Measurements from ENCODE around the gene TRDN.
"Not testable (repeated sequence)": the region's sequence is repeated elsewhere in the genome, so short reads cannot be mapped to it uniquely, and the experiment has no call there.

The TRDN gene

DNA sequence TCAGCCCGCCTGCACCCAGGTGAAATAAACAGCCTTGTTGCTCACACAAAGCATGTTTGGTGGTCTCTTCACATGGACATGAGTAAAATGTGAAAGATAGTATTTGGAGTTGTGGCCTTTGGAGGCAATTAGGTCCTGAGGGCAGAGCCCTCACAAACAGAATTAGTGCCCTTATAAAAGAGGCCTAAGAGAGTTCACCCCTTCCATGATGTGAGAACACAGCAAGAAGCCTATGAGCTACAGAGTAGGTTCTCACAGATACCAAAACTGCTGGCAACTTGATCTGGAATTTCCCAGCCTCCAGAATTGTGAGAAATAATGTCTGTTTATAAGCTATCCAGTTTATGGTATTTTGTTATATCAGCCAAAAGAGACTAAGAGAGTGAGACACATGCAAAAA is 74.5 kb downstream of the TRDN start:
- DNase-seq (ENCODE audit: low read depth), result no peak

DNA sequence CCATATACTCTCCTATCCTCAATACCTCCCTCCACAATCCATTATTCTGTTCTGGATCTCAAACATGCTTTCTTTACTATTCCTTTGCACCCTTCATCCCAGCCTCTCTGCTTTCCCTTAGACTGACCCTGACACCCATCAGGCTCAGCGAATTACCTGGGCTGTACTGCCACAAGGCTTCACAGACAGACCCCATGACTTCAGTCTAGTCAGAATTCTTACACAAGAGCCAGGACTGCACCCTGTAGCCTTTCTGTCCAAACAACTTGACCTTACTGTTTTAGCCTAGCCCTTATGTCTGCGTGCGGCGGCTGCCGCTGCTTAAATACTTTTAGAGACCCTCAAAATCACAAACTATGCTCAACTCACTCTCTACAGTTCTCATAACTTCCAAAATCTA is 76.9 kb downstream of the TRDN start:
- DNase-seq (ENCODE audit: low read depth), result not testable (repeated sequence)

GRCh38 chr6:123557474-123557873 is 79.3 kb downstream of the TRDN start:
- DNase-seq (ENCODE audit: low read depth), result not testable (repeated sequence)

- DNase-seq (ENCODE audit: low read depth), result no peak
Observed at GRCh38 chr6:123551939-123552707, 84.6 kb downstream of the TRDN start.

DNA sequence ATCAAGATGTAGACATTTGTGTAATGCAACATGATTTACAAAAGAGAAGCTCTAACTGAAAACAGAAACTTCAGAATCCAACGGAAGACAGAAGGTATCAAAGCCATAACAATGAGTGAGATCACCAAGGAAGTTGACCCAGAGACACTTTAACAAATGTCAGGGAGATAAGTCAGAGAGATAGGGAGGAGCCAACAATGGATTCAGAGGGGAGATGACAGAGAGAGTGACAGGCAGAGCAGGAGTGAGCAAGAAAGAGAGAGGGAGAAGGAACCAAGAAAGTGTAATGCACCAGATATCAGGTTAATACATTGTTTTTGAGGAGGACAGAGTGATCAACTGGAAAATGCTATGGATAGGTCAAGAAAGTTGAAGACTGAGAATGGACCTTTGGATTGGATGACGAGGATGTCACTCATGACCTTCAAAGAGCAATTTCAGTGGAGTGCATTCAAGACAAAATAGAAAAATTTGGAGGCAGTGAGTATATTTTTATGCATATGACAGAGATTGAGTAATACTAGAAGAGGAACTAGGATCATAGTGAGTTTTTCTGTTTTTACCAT is 86.6 kb downstream of the TRDN start:
- no peak for DNase-seq (ENCODE audit: low read depth)

GRCh38 chr6:123549476-123549875 is 87.3 kb downstream of the TRDN start:
- DNase-seq (ENCODE audit: low read depth), result no peak

DNA sequence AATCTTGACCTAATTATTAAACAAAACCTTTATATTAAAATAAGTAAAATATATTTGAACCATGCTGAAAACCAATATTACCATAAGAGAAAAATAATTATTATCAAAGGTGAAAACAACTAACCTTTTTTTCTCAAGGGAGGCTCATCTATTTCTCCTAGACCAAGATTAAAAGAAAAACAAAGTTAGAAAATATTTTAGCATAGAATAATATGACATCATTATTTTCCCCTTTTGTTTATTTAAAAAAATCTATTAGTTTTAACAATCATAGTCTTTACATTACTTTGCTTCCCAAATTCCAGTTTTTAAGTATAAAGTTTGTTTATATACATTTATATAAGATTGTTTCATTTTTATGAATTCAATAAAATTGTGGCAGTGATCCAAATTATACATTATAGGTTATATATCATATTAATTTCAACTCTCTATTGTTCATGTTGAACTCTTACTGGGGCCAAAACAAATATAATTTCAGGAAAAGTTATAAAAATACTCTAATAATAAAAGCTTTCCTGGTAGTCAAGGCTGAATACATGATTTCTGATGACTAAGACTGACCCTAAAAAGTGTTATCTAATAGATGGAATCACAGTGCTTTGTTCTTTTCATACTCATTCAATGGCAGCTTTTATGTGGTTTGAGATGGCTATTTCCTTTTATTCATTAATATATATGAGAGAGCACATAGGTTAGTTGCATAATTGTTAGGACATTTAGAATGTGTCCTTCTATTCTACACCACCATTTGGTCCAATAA is 89.4 kb downstream of the TRDN start:
- no peak for DNase-seq (ENCODE audit: low read depth)

- DNase-seq (ENCODE audit: low read depth), result no peak
Observed at GRCh38 chr6:123546537-123546936, 90.2 kb downstream of the TRDN start.

GRCh38 chr6:123541462-123541861 is 95.3 kb downstream of the TRDN start:
- no peak for DNase-seq (ENCODE audit: low read depth)

DNA sequence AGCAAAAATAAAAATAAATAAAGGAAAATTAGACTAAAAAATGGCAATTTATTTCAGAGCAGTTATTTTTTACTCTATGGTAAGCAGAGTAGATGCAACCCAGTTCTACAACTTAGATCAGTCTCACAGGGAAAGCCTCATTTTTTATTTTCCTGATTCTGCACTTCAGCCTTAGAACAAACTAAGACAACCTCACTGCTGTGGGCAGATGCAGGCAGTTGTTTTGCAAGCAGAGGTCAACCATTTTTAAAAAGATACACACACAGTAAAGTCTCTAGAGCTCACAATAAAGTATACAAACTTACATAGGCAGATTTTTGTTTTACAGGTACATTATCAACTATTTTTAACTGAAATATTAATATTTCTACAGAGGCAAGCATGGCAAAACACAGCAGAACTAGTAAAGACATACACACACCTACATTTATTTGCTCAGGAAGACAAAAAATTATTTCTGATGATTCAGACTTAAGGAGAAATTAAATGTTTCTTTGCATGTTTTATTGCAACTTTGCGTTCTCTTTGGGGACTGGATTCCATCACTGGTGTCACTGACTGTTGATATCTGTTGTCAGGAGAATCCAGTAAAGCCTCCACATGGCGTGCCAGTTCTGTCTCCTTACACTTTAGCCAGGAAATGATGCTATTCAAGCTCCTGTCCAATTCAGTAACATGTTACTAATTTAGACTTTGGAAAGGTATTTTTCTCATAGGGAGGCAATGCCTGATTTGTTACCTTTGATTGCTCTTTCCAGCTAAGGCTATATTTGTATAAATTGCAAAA is 102.7 kb downstream of the TRDN start:
- no peak for DNase-seq (ENCODE audit: low read depth)

- DNase-seq (ENCODE audit: low read depth), result no peak
Observed at GRCh38 chr6:123529843-123530242, 106.9 kb downstream of the TRDN start.

DNA sequence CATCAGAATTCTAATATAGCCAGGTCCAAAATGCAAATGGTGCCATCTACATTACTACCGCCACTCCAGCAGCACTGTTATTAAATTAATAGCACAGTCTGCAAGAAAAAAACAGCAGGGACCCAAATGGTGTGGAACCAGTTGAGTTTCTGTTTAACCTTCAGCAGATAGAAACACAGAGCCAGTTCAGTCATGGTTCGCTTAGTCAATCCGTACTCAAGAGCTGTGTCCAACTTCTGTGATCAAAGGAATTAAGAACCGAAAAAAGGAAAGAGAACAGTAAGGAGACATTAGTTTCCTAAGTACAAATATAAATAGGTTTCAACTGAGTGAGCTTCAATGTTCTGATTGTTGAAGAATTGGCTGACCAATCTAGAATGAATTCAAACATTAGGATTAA is 107.7 kb downstream of the TRDN start:
- DNase-seq (ENCODE audit: low read depth), result no peak

DNA sequence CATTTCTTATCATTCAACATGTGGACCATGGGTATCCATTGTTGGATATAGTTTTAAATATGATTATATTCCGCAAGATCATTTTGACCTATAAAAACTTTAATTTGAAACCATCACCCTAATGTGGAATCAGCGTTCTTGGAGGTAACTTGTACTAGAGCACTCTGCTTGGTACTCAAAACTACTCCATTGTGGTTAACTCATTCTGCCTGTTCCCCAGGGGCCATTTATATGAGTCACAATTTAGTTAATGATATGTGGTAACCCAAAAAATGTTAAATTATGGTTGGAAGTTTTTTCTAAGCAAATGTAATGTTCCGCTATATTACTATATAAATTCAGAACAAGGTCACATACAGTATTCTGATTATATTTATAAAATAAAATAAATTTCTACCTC is 109.3 kb downstream of the TRDN start:
- DNase-seq (ENCODE audit: low read depth), result no peak

GRCh38 chr6:123526128-123526527 is 110.6 kb downstream of the TRDN start:
- DNase-seq (ENCODE audit: low read depth), result no peak

DNA sequence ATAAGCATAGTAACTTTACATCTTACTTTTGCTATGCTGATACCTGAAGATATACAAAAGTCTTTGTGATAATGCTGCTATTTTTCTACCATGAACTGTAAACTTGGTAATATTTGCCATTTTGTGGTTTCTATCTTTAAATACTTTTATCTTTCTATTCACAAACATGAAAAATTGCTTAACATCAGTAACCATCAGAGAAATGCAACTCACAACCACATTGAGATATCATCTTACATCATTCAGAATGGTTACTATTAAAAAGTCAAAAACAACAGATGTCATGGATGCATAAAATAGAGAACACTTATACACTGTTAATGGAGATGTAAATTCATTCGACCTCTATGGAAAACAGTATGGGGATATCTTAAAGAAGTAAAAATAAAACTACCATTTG is 112.0 kb downstream of the TRDN start:
- DNase-seq (ENCODE audit: low read depth), result no peak

DNA sequence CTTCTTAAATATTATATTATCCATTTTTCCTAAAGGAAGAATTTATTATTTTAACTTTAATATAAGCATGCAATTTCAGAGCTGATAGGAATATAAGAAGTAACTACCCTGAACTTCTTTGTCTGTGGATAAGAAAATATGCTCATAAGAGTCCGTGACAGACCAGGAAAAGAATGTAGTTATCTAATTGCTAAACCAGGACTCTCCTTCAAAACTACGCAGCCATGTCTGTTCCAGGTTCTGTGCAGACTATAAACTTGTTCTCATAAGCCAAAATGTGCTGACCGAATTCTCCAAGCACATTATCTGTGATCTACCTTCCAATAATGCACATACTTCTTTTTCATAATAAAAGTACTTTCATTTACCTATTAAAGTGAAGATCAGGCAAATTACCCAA is 116.5 kb downstream of the TRDN start:
- DNase-seq (ENCODE audit: low read depth), result no peak

DNA sequence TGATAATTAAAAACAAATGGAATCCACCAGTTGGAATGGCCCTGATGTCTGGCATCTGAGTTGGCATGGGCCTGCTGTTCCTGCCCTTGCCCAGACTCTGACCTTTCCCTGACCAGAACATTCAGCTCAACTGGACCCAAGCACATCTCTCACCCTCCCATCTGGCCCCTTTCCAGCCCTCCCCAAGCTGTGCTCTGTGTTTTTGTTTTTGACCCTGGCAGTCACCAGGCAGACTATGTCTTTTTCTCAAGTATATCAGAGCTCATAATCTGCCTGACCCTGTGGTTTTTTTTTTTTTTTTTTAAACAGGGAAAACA is 117.6 kb downstream of the TRDN start:
- no peak for DNase-seq (ENCODE audit: low read depth)

- no peak for DNase-seq (ENCODE audit: low read depth)
Observed at GRCh38 chr6:123518441-123519188, 118.1 kb downstream of the TRDN start.

- no peak for DNase-seq (ENCODE audit: low read depth)
Observed at GRCh38 chr6:123515715-123516114, 121.0 kb downstream of the TRDN start.

GRCh38 chr6:123509112-123509511 is 127.6 kb downstream of the TRDN start:
- DNase-seq (ENCODE audit: low read depth), result no peak

GRCh38 chr6:123508290-123508689 is 128.5 kb downstream of the TRDN start:
- no peak for DNase-seq (ENCODE audit: low read depth)

GRCh38 chr6:123507582-123507981 is 129.2 kb downstream of the TRDN start:
- DNase-seq (ENCODE audit: low read depth), result no peak

Data from activated T-cell treated with anti-CD3 and anti-CD28 coated beads for 1 hour (primary cell).